Activated CD4-positive, alpha-beta T cell treated with anti-CD3 and anti-CD28 coated beads, Interleukin-2, amount 50 U/mL, for 16 hours (primary cell): Measurements from ENCODE around the gene SLC13A4.
"Not testable (repeated sequence)": the region's sequence is repeated elsewhere in the genome, so short reads cannot be mapped to it uniquely, and the experiment has no call there.

ENCODE experiments used
- DNase-seq: peaks from one replicate; pipeline ENCODE4 v3.0.0-alpha.2; 2020

The SLC13A4 gene

DNA sequence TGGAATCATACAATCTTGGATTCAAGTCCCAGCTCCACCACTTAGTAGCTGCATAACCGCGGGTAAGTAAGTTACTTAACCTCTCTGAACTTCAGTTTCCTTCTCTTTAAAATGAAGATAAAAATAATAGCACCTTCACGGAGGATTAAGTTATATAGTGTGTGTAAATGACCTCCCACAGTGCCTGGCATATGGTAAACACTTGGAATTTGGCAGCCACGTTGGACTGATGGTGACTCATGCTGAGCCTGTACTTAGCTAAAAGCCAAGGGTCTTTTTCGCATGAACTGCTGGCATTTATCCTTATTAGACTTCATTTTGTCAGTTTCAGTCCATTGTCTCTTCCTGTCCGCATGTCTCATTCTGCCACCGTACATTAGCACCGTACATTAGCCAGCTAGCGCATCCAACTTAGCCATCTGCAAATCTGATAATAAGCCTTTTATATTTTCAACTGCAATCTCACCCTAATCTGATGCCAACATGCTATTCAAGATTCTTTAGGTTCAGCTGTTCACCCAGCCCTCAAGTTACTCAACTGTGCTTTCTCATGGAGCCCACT, 11.2 kb downstream of the SLC13A4 start:
- no peak for DNase-seq

DNA sequence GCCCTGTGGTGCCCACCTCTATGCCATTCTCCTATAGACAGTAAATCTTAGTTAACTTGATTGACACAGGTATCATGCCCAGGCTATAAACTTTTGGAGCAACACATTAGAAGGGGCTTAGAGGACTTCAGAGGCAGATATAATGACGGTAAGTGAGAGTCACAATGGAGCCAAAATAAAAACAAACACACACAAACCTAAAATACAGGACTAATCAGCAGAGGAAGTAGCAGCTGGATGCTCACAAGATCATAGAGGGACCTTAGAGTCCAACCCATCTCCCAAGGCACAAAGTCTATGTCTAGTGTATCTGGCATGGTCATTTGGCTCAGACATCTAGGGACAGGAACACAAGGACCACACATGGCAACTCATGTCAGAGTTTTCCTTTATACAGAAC, 12.3 kb downstream of the SLC13A4 start:
- no peak for DNase-seq

GRCh38 chr7:135715055-135715522, 12.9 kb downstream of the SLC13A4 start:
- DNase-seq: no peak

- DNase-seq: no peak
Observed at GRCh38 chr7:135714534-135715009, 13.4 kb downstream of the SLC13A4 start.

- DNase-seq: no peak
Observed at GRCh38 chr7:135713836-135714470, 14.0 kb downstream of the SLC13A4 start.

GRCh38 chr7:135712796-135713195, 15.2 kb downstream of the SLC13A4 start:
- no peak for DNase-seq

GRCh38 chr7:135712182-135712782, 15.7 kb downstream of the SLC13A4 start:
- DNase-seq: no peak

DNA sequence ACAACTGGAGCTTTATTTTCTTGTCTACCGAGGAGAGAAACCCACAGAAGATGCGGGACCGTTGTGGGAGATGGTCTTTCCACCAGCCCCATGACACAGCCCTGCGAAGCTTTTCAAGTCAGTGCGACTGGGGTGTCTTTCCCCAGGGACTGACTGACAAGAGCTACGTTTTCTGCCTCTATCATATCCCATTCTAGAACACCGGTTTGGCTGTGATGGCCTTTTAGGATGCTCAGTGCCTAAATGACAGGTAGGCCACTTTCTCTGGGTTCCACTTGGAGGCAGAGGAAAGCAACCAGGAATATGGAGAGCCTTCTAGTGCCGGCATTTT, 16.9 kb downstream of the SLC13A4 start:
- no peak for DNase-seq

- peak; percentile 18 for DNase-seq
Observed at GRCh38 chr7:135710417-135711138, 17.4 kb downstream of the SLC13A4 start.

DNA sequence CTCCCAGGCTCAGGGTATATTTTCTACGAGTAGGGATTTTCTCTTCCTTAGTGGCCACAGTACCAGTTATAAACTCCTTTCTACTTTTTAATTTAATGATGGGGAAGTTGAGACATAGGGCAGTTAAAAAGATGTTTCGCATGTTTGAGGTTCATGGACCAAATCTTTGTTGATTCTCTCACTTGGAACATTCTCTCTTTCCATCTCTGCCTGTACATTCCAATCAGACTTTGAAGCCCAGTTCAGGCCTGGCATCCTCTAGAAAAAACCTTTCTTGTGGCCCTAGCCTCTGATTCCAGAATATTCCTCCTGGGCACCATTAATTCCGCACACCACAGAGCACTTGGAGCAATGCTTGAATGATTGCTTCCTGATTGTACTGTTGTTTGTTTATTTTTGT, 18.5 kb downstream of the SLC13A4 start:
- DNase-seq: no peak

DNA sequence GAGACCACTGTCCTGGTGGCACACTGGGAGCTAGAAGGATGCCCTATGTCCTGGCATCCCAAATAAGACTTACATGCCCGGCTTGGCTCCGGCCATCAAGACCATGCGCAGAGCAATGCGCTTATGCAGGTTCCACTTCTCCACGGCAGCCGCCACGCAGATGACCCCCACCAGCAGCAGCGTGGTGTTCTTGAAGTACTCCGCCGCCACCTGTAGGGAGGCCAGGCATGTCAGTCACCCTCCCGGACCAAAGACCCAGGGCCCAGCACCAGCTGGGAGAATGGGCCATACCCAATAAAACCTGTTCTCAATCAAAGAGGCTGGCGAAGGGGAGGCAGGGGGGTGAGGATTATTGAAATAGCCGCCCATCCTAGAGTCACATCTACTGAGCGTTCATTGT, 19.9 kb downstream of the SLC13A4 start:
- DNase-seq: no peak

GRCh38 chr7:135707570-135707966, 20.4 kb downstream of the SLC13A4 start:
- DNase-seq: no peak

- no peak for DNase-seq
Observed at GRCh38 chr7:135706858-135707569, 21.0 kb downstream of the SLC13A4 start.

GRCh38 chr7:135706038-135706742, 21.8 kb downstream of the SLC13A4 start:
- DNase-seq: no peak

- DNase-seq: no peak
Observed at GRCh38 chr7:135704698-135705097, 23.3 kb downstream of the SLC13A4 start.

DNA sequence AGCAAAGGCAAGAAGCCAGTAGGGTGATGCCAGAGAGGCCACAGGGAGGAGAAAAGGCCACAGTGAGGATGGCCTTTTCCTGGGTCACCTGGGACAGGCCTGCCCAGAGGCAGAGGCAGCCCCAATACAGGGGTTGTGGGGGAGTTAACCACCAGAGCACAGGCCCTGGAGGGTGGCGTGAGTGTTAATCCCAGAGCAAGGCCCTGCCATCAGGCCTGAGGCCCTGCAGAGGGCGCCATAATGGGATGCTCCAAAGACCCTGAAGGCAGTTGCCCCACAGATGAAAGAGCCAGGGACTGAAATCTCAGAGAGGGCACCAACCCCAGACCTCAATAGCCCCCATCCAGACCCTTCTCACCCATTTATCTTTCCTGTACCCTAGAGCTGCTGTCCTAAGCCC, 23.9 kb downstream of the SLC13A4 start:
- peak; percentile 10 for DNase-seq

DNA sequence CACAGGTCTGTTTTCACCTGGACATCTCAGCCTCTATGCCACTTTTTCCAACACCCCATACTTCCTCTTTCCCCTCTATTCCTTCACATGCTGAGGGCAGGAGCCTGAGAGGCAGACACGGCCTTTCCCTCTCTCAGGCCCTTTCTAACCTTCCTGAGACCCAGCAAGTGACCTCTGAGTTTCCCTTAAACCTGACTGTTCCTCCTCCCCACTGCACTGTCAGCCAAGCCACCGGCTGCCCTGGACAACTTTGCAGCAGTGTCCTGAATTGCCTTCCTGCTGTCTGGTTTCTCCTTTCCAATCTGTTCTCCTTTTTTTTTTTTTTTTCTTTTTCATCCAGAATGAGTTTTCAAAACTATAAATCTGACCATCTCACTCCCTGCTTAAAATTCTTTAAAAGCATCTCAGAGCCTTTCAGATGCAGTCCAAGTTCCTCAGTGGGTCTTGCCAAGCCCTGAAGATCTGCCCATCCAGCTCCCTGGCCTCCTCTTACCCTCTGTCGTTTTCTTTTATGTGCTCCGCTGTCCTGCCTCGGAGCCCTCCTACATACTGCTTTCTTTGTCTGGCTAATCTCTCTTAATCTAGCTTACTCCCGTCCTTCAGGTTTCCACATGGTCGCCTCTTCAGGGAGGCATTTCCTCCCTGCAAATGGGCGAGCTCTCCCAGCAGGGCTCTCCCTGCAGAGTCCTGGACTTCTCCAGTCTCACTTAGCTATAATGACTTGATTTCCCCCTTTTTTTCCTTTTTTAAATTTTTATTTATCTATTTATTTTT, 30.5 kb downstream of the SLC13A4 start:
- no peak for DNase-seq

- DNase-seq: no peak
Observed at GRCh38 chr7:135693558-135693957, 34.4 kb downstream of the SLC13A4 start.

GRCh38 chr7:135692606-135693005, 35.4 kb downstream of the SLC13A4 start:
- DNase-seq: not testable (repeated sequence)

DNA sequence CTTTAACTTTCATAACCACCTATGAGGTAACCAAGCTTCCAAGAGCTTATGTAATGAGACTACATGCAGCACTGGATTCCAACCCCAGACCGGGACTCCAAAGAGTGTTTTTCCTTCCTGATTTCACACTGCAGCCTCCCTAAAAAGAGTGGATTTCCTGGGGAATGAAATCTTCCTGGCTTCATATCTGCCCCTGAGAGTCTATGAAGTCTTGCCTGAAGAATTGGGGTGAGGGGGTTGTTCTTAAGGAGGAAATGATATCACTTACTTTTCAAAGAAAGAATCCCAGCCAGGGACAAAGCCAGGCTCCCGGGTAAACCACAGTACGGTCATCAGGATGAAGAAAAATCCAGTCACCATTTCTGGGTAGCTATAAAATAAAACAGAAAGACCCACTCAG, 35.9 kb downstream of the SLC13A4 start:
- DNase-seq: no peak

- DNase-seq: no peak
Observed at GRCh38 chr7:135690566-135690965, 37.4 kb downstream of the SLC13A4 start.

- no peak for DNase-seq
Observed at GRCh38 chr7:135687466-135687865, 40.5 kb downstream of the SLC13A4 start.
